Measurements from ENCODE around the gene CTXND2. TPM values are rescaled to one million over a fixed set of nuclear protein-coding genes. Genes with fewer than 3 reads are reported as not detected.

The CTXND2 gene
- total and polyA plus RNA-seq, 9 of the 15 experiments (the other 6 are each of a cell fraction or from before 2014, with no cell fraction given), result not detected

- peak; percentile 99 for TF ChIP-seq ZNF407 (IDR thresholded peaks at IDR 0.05; ENCODE audit: low read depth)
- no peak for TF ChIP-seq MCM7 (IDR thresholded peaks at IDR 0.05)
- TF ChIP-seq NCOA6 (IDR thresholded peaks at IDR 0.05), result no peak
- TF ChIP-seq ETV1 (tag; conservative IDR thresholded peaks at IDR 0.05; ENCODE audit: low read depth), result peak; percentile 94
- TF ChIP-seq ZNF41 (CRISPR knock-in tag; conservative IDR thresholded peaks at IDR 0.05), result 0 out of 2 replicates have a peak, but pooled peaks have one; percentile 46
- TF ChIP-seq ZNF766 (CRISPR knock-in tag; conservative IDR thresholded peaks at IDR 0.05), result peak; percentile 90
- peak; percentile 58 for TF ChIP-seq SMARCE1 (IDR thresholded peaks at IDR 0.05)
- no peak for TF ChIP-seq ARID3B (CRISPR knock-in tag; IDR thresholded peaks at IDR 0.05; ENCODE audit: borderline replicate concordance)
- TF ChIP-seq USF2 (CRISPR knock-in tag; IDR thresholded peaks at IDR 0.05), result peak; percentile 74
- TF ChIP-seq PTBP1 (IDR thresholded peaks at IDR 0.05; ENCODE audit: low read depth, low read length), result no peak
- TF ChIP-seq KLF1 (tag; IDR thresholded peaks at IDR 0.05), result no peak
- TF ChIP-seq RAD21 (CRISPR knock-in tag; conservative IDR thresholded peaks at IDR 0.05 in 1 of 2, IDR thresholded peaks at IDR 0.05 in 1 of 2), result peak in 1 of 2 experiments; percentile 16; a peak in 1 of 4 replicates
- TF ChIP-seq ELF2 (CRISPR knock-in tag; IDR thresholded peaks at IDR 0.05), result 0 out of 2 replicates have a peak, but pooled peaks have one; percentile 28
- no peak for TF ChIP-seq HINFP (tag; conservative IDR thresholded peaks at IDR 0.05; ENCODE audit: low read depth)
- 0 out of 2 replicates have a peak, but pooled peaks have one; percentile 37 for TF ChIP-seq MBD2 (IDR thresholded peaks at IDR 0.05; ENCODE audit: borderline replicate concordance, low read depth)
These were observed 39.3 kb downstream of the CTXND2 start, which contains the start of gene SETDB1 (continued) for GRCh38 chr1:150926097-150926741.
